HG03025 (cell line): Measurements from ENCODE around the gene WAC.
"Not testable (repeated sequence)": the region's sequence is repeated elsewhere in the genome, so short reads cannot be mapped to it uniquely, and the experiment has no call there.

Experiments
- ATAC-seq: cut with Tn5 transposase; IDR thresholded peaks from one replicate; pipeline ENCODE4 v1.9.1; 2021; ENCODE audit warnings: mild to moderate bottlenecking, moderate library complexity; ENCODE audit not compliant: unreplicated experiment, low FRiP score

WAC gene

DNA sequence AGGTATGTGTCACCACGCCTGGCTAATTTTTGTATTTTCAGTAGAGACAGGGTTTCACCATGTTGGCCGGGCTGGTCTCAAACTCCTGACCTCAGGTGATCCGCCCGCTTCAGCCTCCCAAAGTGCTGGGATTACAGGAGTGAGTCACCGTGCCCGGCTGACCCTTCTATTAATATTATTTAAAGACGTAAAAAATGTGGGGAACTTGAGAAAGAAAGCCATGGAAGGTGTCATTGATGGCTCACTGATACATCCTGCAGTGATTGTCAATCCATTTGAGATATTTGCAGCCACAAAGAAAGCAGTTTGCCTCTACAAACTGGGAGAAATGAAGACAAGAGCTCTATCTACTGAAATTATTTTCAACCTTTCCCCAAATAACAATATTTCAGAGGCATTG lies 125.9 kb downstream of the WAC start:
- not testable (repeated sequence) for ATAC-seq

DNA sequence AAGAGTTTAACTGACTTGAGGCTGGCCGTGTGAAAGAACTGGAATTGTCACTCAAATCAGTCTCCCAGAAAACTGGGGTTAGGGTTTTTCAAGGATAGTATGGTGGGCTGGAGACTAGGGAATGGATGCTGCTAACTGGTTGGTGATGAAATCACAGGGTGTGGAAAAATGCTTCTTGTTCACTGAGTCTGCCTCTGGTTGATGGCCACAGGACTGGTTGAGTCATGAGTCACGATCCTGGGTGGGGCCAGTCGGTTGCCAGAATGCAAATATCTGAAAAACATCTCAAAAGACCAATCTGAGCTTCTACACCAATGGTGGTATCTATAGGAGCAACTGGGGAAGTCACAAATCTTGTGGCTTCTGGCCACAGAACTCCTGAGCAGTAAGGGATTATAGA lies 128.1 kb downstream of the WAC start:
- no peak for ATAC-seq

DNA sequence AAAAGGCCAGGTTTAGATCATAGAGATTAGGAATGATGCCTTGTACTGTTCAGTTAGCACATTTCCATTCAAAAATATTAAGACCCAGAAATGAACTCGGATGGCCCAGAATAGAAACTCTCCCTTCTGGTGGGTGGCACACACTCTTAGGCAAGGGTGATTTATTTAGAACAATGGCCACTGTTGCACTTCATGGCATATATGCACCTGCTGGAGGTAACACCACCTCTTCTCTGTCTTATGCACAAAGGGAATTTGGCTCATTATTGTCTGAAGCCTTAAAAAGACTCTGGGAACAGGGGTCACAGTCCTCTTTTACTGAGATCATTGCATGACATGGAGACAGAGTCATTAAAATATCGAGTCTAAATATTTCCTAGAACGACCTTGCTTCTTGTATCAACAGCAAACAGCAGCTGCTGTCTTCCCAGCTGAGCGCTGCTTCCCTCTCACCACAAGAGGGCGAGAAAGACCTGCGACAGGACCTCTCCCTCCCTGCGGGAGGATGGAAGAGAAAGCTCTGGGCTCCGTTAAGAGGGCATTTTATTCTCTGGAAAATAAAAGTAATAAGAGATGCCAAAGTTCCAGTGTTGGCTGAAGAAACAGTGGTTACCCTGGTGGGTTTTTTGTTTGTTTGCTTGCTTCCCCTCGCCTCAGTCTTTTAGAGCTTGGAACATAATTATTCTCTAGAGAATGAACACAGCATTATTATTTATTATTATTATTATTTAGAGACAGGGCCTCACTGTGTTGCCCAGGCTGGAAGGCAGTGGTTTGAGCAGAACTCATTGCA lies 130.9 kb downstream of the WAC start:
- ATAC-seq, result peak; percentile 61

DNA sequence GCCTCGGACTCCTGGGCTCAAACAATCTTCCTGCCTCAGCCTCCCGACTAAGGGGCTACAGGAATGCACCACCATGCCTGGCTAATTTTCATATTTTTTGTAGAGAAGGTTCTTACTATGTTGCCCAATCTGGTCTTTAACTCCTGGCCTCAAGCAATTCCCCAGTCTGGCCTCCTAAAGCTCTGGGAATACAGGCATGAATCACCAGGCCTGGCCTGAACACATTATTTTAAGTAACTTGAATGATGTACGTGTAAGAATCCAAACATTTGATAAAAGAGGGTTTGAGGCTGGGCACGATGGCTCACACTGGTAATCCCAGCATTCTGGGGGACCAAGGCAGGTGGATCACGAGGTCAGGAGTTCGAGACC lies 131.4 kb downstream of the WAC start:
- ATAC-seq, result no peak

DNA sequence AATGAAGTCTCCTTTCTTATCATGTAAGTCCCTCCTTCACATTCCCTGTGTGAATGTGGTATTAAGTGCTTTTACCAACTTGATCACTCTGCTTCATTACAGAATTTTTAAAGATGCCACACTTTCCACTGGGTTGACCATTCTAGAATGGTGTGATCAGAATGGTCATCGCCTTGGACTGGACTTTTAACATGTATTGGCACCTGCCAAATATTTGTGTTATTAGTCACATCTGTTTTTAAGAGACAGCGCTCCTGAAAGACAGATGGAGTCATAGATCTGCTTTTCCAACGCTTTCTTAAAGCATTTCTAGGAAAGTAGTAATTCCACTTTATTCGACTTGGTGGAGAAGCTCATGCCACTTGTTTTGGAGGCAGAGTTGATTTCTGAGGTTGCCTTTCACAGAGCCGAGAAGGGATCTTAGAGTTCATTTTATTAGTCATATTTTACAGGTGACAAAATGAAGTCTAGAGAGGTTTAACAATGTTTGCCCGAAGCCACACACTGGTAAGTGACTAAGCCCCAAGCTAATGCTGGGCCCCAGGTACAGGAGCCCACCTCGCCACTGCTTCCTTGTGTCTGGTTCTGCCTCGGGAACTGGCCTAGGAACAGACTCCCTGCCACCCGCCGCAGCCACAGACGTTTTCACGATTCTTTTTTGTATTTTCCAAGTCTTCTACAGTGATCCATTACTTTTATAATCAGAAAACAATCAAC lies 134.0 kb downstream of the WAC start:
- ATAC-seq, result no peak

DNA sequence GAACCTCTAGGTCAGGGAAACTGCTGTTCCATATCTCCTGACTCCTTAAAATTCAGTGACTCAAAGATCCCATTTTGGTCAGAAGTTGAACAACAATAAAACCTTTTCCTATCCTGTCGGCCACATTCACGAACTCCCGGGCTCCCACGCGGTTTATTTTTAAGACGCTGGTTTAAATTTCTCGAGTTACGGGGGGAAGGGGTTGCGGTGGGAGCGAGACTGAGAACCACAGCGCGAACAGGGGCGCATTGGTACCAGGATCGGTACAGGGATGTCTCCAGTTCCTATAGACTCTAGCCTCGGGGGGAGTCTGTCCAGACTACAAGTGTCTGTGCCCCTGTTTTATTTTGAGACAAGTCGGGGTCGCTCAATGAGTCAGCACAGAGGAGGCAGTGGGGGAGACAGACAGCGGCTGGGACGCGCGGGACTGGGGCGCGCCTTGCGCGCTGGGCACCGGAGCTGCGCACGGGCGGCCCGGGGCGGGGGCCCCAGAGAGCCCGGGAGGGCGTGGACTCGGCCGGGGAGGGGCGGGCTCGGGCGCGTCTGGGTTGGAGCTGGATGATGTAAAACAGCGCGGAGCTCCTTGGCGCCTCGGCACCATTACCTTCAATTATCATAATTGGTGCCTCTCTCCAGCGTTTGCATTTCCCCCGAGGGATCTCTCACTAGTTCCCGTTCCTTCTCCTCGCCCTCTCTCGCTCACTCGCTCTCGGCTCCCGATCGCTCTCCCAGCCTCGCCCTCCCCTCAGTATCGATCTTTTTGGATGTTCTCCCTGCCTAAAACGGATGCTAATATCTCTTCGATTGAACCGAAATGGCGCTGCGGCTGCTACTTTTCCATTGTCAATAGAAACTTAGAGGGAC lies 135.7 kb downstream of the WAC start:
- ATAC-seq, result no peak

DNA sequence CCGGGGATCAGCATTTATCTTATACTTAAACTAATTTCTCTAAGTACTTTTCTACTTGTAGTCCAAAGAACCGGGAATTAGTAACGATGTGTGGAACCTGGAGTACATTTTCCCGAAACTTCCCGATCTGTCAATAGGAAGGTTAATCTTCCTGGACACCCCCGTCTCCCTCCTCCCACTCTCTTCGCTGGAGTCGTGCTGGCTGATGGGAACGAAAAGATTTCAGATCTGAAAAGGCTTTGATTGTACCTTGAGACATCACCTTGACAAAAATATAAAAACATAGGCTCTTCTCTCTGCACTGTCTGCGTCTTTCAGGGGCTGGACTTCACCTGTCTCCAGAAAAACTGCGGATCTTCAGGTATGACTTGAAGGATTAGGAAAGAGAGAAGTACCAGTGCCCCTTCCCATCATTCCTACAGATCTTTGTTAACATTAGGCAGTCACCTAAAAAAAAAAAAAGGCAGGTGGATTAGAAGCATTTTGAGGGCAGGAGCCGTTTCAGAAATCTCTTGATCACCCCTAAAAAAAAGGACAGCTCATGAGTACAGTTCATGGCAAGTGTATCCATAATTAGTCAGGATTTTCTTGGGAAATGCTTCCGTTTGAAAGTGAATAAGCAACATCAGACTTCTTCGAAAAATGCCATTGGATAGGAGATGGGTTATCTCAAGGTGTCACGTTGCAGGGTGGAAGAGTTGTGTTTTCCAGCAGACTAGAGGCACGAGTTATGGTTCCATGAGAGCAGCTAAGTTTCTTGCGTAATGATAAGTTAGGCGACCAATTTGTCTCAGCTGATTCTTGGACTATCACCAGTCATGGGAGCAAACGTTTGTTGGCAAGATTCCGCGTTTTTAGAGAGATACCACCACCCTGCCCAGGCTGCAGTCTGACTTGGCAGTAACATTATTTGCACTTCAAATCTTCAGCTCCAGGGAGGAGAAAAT lies 136.6 kb downstream of the WAC start:
- ATAC-seq, result no peak
